Activated CD4-positive, alpha-beta T cell treated with anti-CD3 and anti-CD28 coated beads, Interleukin-2, Interleukin-4, amounts not matched to agents 100 ng/mL and 50 ng/mL, durations not matched to agents 16 hours and 8 hours (primary cell): ENCODE data around the gene CHPF.

Experiments
- DNase-seq: peaks from one replicate; pipeline ENCODE4 v3.0.0-alpha.2; 2020; ENCODE audit warnings: low spot score

CHPF gene

GRCh38 chr2:219512524-219513216, 30.9 kb downstream of the CHPF start:
- no peak for DNase-seq

- no peak for DNase-seq
Measured at GRCh38 chr2:219511547-219512325, 31.9 kb downstream of the CHPF start.

- no peak for DNase-seq
Measured at GRCh38 chr2:219510512-219511135, 33.0 kb downstream of the CHPF start.

- DNase-seq = peak; percentile 35
Measured at GRCh38 chr2:219509780-219510511, 33.7 kb downstream of the CHPF start.

GRCh38 chr2:219508971-219509779, 34.4 kb downstream of the CHPF start:
- DNase-seq = no peak

- DNase-seq = no peak
Measured at GRCh38 chr2:219508444-219508734, 35.2 kb downstream of the CHPF start.

- DNase-seq = no peak
Measured at GRCh38 chr2:219507581-219508443, 35.8 kb downstream of the CHPF start.

GRCh38 chr2:219506802-219507526, 36.6 kb downstream of the CHPF start:
- DNase-seq = no peak

- DNase-seq = no peak
Measured at GRCh38 chr2:219506153-219506801, 37.3 kb downstream of the CHPF start.

GRCh38 chr2:219505585-219505984, 38.0 kb downstream of the CHPF start:
- DNase-seq = no peak

GRCh38 chr2:219502618-219503017, 41.0 kb downstream of the CHPF start:
- DNase-seq = no peak

GRCh38 chr2:219501849-219502248, 41.8 kb downstream of the CHPF start:
- DNase-seq = no peak

GRCh38 chr2:219500135-219500534, 43.5 kb downstream of the CHPF start:
- DNase-seq = no peak

GRCh38 chr2:219499555-219499954, 44.1 kb downstream of the CHPF start:
- DNase-seq = no peak

- DNase-seq = no peak
Measured at GRCh38 chr2:219499058-219499307, 44.6 kb downstream of the CHPF start.

- peak; percentile 98 for DNase-seq
Measured at GRCh38 chr2:219498280-219499057, 45.1 kb downstream of the CHPF start, which contains the start of gene GMPPA. GMPPA (plus strand) TSS chr2:219498891; CDS start chr2:219499976, 1,085 bp downstream.

GRCh38 chr2:219497495-219498279, 45.9 kb downstream of the CHPF start:
- DNase-seq = no peak

- no peak for DNase-seq
Measured at GRCh38 chr2:219496825-219497494, 46.6 kb downstream of the CHPF start.
